Measurements from ENCODE around the gene NEK2. TPM values are rescaled to one million over a fixed set of nuclear protein-coding genes. Genes with fewer than 3 reads are reported as not detected.

Gene NEK2
- total and polyA plus RNA-seq, 2 of the 13 experiments (the other 11 are each of a cell fraction or from before 2014, with no cell fraction given), result 10.9 to 40.8 TPM

DNA sequence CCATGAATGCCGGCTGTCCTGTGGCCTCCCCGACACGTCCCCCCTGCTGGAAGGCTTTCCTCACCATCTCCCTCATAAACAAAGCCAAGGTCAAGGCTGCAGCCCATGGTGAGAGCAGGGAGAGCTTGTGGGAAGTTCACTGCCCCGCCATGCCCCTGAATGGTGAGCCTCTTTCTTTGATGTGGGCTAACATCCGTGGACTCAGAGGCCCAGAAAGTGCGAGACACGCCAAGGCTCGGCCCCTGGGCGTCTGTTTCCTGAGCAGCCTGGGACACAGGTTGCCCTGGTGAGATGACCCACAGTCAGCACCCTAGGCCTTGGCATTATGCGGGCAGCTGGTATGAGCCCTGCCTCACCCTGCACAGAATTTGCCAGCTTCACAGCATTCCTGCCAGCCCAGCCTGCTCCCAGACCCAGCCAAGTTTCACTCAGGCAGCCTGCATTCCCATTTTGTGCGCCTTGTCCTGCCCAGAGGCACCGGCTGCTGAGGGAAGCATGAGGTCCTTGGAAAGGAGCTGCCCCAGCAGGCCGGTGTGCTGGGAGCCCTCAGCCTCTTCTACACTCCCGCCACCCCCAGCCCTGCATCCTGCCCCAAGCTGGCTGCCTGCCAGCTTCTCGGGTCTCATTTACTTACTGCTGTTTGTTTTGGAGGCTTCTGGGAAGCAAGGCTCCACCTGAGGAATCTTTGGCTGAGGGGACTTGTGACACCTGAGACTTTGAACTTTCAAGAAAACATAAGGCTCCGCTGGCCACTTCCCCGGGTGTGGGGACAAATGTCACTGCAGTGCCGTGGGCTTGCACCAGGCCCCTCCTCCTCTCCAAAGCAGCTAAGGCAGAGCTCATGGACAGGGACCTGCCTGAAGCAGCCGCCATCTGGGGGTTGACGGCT, 31.9 kb downstream of the NEK2 start (continued):
- TF ChIP-seq, protein P1, sequence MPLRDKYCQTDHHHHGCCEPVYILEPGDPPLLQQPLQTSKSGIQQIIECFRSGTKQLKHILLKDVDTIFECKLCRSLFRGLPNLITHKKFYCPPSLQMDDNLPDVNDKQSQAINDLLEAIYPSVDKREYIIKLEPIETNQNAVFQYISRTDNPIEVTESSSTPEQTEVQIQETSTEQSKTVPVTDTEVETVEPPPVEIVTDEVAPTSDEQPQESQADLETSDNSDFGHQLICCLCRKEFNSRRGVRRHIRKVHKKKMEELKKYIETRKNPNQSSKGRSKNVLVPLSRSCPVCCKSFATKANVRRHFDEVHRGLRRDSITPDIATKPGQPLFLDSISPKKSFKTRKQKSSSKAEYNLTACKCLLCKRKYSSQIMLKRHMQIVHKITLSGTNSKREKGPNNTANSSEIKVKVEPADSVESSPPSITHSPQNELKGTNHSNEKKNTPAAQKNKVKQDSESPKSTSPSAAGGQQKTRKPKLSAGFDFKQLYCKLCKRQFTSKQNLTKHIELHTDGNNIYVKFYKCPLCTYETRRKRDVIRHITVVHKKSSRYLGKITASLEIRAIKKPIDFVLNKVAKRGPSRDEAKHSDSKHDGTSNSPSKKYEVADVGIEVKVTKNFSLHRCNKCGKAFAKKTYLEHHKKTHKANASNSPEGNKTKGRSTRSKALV (CRISPR knock-in tag; IDR thresholded peaks at IDR 0.05), result no peak; the same call in 1 of the 2 replicates
- TF ChIP-seq MBD4 (IDR thresholded peaks at IDR 0.05; ENCODE audit: borderline replicate concordance, low read length) (no peak), NFATC3 (CRISPR knock-in tag; IDR thresholded peaks at IDR 0.05) (no peak), RCOR2 (CRISPR knock-in tag; IDR thresholded peaks at IDR 0.05) (peak; percentile 77; the same call in 1 of the 2 replicates), SP1 (IDR thresholded peaks at IDR 0.05) (no peak), SP1 (CRISPR knock-in tag; IDR thresholded peaks at IDR 0.05) (peak; percentile 30; the same call in 1 of the 2 replicates), STAT5B (CRISPR knock-in tag; IDR thresholded peaks at IDR 0.05) (0 out of 2 replicates have a peak, but pooled peaks have one; percentile 58), ETV6 (CRISPR knock-in tag; conservative IDR thresholded peaks at IDR 0.05) (no peak), KDM2A (CRISPR knock-in tag; IDR thresholded peaks at IDR 0.05; ENCODE audit: borderline replicate concordance, low read depth) (peak; percentile 69), PITX1 (CRISPR knock-in tag; IDR thresholded peaks at IDR 0.05) (peak; percentile 91), PTBP1 (IDR thresholded peaks at IDR 0.05; ENCODE audit: low read depth, low read length, poor library complexity, severe bottlenecking) (no peak), TAF15 (IDR thresholded peaks at IDR 0.05; ENCODE audit: low read depth, low read length, poor library complexity, severe bottlenecking) (no peak), ZFP36L2 (CRISPR knock-in tag; IDR thresholded peaks at IDR 0.05) (0 out of 2 replicates have a peak, but pooled peaks have one; percentile 71), ZNF3 (CRISPR knock-in tag; IDR thresholded peaks at IDR 0.05) (no peak), EP300 (IDR thresholded peaks at IDR 0.05; ENCODE audit: low read depth in 2 of 2, low read length in 2 of 2) (peak in 1 of 2 experiments; percentile 93; a peak in 2 of 4 replicates), EP300 (CRISPR knock-in tag; IDR thresholded peaks at IDR 0.05; ENCODE audit: borderline replicate concordance) (peak; percentile 95)
- TF ChIP-seq, protein P2, sequence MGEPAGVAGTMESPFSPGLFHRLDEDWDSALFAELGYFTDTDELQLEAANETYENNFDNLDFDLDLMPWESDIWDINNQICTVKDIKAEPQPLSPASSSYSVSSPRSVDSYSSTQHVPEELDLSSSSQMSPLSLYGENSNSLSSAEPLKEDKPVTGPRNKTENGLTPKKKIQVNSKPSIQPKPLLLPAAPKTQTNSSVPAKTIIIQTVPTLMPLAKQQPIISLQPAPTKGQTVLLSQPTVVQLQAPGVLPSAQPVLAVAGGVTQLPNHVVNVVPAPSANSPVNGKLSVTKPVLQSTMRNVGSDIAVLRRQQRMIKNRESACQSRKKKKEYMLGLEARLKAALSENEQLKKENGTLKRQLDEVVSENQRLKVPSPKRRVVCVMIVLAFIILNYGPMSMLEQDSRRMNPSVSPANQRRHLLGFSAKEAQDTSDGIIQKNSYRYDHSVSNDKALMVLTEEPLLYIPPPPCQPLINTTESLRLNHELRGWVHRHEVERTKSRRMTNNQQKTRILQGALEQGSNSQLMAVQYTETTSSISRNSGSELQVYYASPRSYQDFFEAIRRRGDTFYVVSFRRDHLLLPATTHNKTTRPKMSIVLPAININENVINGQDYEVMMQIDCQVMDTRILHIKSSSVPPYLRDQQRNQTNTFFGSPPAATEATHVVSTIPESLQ (CRISPR knock-in tag; conservative IDR thresholded peaks at IDR 0.05), result no peak
- TF ChIP-seq, protein P3, sequence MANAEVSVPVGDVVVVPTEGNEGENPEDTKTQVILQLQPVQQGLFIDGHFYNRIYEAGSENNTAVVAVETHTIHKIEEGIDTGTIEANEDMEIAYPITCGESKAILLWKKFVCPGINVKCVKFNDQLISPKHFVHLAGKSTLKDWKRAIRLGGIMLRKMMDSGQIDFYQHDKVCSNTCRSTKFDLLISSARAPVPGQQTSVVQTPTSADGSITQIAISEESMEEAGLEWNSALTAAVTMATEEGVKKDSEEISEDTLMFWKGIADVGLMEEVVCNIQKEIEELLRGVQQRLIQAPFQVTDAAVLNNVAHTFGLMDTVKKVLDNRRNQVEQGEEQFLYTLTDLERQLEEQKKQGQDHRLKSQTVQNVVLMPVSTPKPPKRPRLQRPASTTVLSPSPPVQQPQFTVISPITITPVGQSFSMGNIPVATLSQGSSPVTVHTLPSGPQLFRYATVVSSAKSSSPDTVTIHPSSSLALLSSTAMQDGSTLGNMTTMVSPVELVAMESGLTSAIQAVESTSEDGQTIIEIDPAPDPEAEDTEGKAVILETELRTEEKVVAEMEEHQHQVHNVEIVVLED (CRISPR knock-in tag; IDR thresholded peaks at IDR 0.05; ENCODE audit: borderline replicate concordance), result 0 out of 2 replicates have a peak, but pooled peaks have one; percentile 49
- TF ChIP-seq, protein P4, sequence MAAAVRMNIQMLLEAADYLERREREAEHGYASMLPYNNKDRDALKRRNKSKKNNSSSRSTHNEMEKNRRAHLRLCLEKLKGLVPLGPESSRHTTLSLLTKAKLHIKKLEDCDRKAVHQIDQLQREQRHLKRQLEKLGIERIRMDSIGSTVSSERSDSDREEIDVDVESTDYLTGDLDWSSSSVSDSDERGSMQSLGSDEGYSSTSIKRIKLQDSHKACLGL (CRISPR knock-in tag; IDR thresholded peaks at IDR 0.05), result no peak
- TF ChIP-seq, protein P5, sequence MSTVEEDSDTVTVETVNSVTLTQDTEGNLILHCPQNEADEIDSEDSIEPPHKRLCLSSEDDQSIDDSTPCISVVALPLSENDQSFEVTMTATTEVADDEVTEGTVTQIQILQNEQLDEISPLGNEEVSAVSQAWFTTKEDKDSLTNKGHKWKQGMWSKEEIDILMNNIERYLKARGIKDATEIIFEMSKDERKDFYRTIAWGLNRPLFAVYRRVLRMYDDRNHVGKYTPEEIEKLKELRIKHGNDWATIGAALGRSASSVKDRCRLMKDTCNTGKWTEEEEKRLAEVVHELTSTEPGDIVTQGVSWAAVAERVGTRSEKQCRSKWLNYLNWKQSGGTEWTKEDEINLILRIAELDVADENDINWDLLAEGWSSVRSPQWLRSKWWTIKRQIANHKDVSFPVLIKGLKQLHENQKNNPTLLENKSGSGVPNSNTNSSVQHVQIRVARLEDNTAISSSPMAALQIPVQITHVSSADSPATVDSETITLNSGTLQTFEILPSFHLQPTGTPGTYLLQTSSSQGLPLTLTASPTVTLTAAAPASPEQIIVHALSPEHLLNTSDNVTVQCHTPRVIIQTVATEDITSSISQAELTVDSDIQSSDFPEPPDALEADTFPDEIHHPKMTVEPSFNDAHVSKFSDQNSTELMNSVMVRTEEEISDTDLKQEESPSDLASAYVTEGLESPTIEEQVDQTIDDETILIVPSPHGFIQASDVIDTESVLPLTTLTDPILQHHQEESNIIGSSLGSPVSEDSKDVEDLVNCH (CRISPR knock-in tag; IDR thresholded peaks at IDR 0.05), result no peak

Measured in HepG2 (cell line).